ENCODE data around the gene SMAD6.

DNA sequence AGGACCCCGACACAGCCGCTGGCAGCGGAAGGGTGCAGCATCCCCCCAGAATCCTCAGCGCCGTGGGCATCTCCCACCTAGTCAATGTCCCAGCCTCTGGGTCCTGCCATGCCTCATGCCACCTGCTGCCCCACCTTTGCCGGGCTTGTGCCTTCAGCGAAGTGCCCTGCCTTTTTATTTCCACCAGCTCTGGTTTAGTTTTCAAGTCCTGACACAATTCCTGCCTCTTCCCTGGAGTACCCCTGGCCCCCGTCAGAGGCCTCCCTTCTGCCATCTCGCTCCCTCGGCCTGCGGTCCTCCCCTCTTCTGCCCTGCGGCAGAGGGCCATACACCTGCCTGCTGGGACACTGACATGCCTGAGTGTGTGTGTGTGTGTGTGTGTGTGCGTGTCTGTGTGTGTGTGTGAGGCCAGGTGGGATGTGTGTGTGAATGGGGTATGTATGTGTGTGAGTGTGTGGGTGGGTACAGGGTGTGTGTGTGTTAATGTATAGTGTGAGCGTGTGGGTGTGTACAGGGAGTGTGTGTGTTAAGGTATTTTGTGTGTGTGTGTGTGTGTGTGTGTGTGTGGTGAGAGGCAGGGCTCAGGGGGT, 129.9 kb downstream of the SMAD6 start:
- no peak for TF ChIP-seq EZH2phosphoT487 (IDR thresholded peaks at IDR 0.05; ENCODE audit: low read depth, severe bottlenecking, unreplicated experiment)
- TF ChIP-seq, protein P1, sequence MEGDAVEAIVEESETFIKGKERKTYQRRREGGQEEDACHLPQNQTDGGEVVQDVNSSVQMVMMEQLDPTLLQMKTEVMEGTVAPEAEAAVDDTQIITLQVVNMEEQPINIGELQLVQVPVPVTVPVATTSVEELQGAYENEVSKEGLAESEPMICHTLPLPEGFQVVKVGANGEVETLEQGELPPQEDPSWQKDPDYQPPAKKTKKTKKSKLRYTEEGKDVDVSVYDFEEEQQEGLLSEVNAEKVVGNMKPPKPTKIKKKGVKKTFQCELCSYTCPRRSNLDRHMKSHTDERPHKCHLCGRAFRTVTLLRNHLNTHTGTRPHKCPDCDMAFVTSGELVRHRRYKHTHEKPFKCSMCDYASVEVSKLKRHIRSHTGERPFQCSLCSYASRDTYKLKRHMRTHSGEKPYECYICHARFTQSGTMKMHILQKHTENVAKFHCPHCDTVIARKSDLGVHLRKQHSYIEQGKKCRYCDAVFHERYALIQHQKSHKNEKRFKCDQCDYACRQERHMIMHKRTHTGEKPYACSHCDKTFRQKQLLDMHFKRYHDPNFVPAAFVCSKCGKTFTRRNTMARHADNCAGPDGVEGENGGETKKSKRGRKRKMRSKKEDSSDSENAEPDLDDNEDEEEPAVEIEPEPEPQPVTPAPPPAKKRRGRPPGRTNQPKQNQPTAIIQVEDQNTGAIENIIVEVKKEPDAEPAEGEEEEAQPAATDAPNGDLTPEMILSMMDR (IDR thresholded peaks at IDR 0.05; ENCODE audit: poor library complexity), result no peak
- TF ChIP-seq EZH2 (IDR thresholded peaks at IDR 0.05; ENCODE audit: borderline replicate concordance), result no peak

Measured in hepatocyte (in vitro differentiated cells).